HG02623 (cell line): ENCODE measurements around the gene TRIP10.
"Not testable (repeated sequence)": the region's sequence is repeated elsewhere in the genome, so short reads cannot be mapped to it uniquely, and the experiment has no call there.

ENCODE experiments used
- ATAC-seq: cut with Tn5 transposase; IDR thresholded peaks from one replicate; pipeline ENCODE4 v1.9.1; 2021; ENCODE audit warnings: moderate library complexity; ENCODE audit not compliant: unreplicated experiment

The TRIP10 gene

GRCh38 chr19:6739390-6739882, at the start of gene TRIP10:
TRIP10 (plus strand) TSS chr19:6739680; CDS start chr19:6739762, 82 bp downstream.
- no peak for ATAC-seq

GRCh38 chr19:6690160-6690885, 49.2 kb upstream of the TRIP10 start:
- no peak for ATAC-seq

GRCh38 chr19:6691342-6691741, 48.1 kb upstream of the TRIP10 start:
- ATAC-seq = no peak

GRCh38 chr19:6692027-6692426, 47.5 kb upstream of the TRIP10 start:
- no peak for ATAC-seq

- ATAC-seq = no peak
Observed at GRCh38 chr19:6693056-6693471, 46.4 kb upstream of the TRIP10 start.

GRCh38 chr19:6693681-6694080, 45.8 kb upstream of the TRIP10 start:
- no peak for ATAC-seq

GRCh38 chr19:6694147-6694815, 45.2 kb upstream of the TRIP10 start:
- ATAC-seq = no peak

GRCh38 chr19:6696239-6696820, 43.1 kb upstream of the TRIP10 start:
- no peak for ATAC-seq

- no peak for ATAC-seq
Observed at GRCh38 chr19:6697291-6697690, 42.2 kb upstream of the TRIP10 start.

GRCh38 chr19:6699935-6700334, 39.5 kb upstream of the TRIP10 start:
- ATAC-seq = no peak

GRCh38 chr19:6700586-6701316, 38.7 kb upstream of the TRIP10 start:
- ATAC-seq = no peak

GRCh38 chr19:6705931-6706632, 33.4 kb upstream of the TRIP10 start:
- no peak for ATAC-seq

GRCh38 chr19:6706633-6706958, 32.9 kb upstream of the TRIP10 start:
- no peak for ATAC-seq

GRCh38 chr19:6707011-6707657, 32.3 kb upstream of the TRIP10 start:
- no peak for ATAC-seq

GRCh38 chr19:6707658-6708018, 31.8 kb upstream of the TRIP10 start:
- no peak for ATAC-seq

GRCh38 chr19:6708346-6708745, 31.1 kb upstream of the TRIP10 start:
- ATAC-seq = no peak

GRCh38 chr19:6708913-6709312, 30.6 kb upstream of the TRIP10 start:
- ATAC-seq = not testable (repeated sequence)

- ATAC-seq = no peak
Observed at GRCh38 chr19:6709549-6709948, 29.9 kb upstream of the TRIP10 start.

- ATAC-seq = no peak
Observed at GRCh38 chr19:6710273-6711077, 29.0 kb upstream of the TRIP10 start.

GRCh38 chr19:6711078-6711361, 28.5 kb upstream of the TRIP10 start:
- ATAC-seq = no peak
